Activated CD8-positive, alpha-beta memory T cell treated with anti-CD3 and anti-CD28 coated beads, Interleukin-2, amount 50 U/mL, for 1 hour (primary cell): ENCODE results near the gene VMP1.
"Not testable (repeated sequence)": the region's sequence is repeated elsewhere in the genome, so short reads cannot be mapped to it uniquely, and the experiment has no call there.

Experiments used
- DNase-seq: peaks from one replicate; pipeline ENCODE4 v3.0.0-alpha.2; 2020; ENCODE audit errors: extremely low read depth

The VMP1 gene

GRCh38 chr17:59812139-59812538, 104.7 kb downstream of the VMP1 start:
- no peak for DNase-seq

- DNase-seq, result no peak
Measured at GRCh38 chr17:59814276-59814675, 106.8 kb downstream of the VMP1 start.

GRCh38 chr17:59814685-59815084, 107.2 kb downstream of the VMP1 start:
- no peak for DNase-seq

GRCh38 chr17:59815965-59816364, 108.5 kb downstream of the VMP1 start:
- DNase-seq, result no peak

DNA sequence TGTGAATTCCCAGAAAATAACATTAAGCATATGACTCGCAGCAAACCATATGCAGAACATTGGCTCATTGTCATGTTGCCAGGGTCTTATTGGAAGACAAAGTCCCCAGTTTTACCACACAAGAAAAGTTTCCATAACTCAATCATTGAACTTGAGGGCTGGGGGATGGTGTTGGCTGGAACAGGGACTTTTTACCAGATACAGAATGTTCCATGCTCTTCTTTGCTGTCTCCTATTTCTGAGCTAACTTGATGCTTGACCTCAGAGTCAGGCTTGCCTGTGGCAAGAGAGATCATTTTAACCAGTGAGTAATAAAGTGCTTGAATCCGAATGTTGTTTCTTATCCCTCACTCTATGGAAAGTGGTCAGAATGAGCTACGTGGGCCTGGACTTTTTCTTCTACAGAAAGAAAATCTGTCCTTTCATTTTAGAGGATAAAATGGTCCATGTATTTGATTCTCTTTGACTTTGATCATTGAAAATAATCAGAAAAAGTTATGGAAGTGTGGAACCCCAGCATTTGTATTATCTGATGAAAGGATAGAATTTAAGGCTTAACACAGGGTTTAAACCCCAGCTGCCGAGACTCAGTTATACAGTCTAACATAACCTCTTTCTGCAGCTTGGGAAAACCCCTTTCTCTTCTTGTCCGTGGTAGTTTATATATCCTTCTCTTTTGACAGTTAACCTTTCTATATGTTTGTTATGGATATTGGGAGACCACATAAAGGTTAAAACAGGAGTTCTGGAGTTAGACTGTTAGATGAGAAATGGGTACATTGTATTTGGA, 118.3 kb downstream of the VMP1 start:
- DNase-seq, result no peak

GRCh38 chr17:59826706-59827453, 119.4 kb downstream of the VMP1 start:
- DNase-seq, result no peak

DNA sequence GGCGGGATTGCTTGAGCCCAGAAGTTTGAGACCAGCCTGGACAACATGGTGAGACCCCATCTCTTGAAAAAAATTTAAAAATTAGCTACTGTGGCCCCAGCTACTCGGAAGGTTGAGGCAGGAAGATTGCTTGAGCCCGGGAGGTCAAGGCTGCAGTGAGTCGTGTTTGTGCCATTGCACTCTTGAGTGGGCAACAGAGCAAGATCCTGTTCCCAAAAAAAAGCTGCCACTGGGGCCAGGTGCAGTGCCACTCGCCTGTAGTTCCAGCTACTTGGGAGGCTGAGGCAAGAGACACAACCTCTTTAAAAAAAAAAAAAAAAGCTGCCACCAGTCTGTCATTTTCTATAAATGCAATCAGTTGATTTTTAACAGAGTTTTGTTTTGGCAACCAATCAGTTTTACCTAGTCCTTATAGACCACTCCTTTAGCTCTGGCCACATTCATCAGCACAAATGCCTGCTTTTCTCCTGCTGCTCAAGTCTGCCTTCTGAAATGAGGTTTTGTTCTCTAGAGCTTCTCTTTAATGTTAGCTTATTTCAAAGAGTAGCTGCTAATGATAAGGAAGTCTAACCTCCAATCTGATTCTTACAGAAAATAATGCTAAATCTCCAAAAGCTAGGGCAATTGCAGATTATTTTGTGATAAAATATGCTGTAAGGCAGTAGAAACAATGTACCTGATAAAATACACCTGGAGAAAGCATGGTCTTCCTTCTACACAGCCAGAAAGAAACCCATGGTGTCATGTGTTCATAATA, 120.4 kb downstream of the VMP1 start:
- DNase-seq, result no peak

GRCh38 chr17:59828478-59828760, 121.0 kb downstream of the VMP1 start:
- DNase-seq, result no peak

GRCh38 chr17:59828819-59829216, 121.4 kb downstream of the VMP1 start:
- DNase-seq, result not testable (repeated sequence)

GRCh38 chr17:59829217-59830006, 122.0 kb downstream of the VMP1 start:
- no peak for DNase-seq

DNA sequence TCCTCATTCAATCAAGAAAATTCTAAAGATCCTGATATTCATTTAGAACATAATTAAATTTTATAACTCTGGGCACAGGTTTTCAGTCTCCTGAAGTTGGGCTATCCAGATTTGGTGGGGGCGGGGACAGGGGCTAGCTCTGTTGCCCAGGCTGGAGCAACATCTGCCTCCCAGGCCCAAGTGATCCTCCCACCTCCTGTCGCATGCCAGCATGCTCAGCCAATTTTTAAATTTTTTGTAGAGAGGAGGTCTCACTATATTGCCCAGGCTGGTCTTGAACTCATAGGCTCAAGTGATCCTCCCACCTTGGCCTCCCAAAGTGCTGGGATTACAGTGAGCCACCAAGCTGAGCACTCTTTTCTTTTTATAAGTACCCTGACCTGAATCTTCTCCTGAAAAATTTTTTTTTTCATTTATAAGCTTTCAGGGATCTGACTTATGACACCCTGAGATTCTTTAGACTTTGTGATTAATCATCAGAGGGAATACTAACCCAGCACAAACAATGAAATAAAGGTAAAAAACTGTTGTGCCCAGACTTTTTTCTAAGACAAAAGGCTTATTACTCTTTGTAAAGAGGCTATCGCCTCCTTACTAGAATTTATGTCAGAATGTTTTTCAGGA, 122.7 kb downstream of the VMP1 start:
- no peak for DNase-seq

GRCh38 chr17:59830846-59831486, 123.5 kb downstream of the VMP1 start:
- DNase-seq, result no peak

DNA sequence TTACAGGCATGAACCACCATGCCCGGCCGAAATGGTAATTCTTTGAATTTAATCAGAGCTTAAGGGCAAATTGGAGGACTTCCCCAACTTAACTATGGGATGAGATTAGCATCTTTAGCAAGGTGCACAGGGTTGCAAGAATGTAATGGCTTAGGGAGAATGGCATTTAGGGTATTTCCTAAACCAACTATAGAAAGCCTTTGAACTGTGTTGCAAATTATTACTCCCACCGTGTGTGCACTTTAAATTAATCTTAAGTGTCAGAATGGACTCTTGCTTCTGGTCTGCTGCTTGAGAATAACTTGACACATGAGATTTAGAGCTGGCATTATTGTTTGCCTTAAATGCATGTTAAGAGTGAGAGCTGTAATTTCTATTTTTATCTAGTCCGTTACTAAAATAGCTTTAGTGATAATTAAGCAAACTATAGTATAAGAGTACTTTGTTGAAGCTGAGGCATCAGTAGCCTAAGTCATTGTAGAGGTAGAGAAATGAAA, 125.5 kb downstream of the VMP1 start:
- no peak for DNase-seq

- DNase-seq, result peak; percentile 63
Measured at GRCh38 chr17:59837308-59838051, 130.0 kb downstream of the VMP1 start.

GRCh38 chr17:59838052-59838916, 130.8 kb downstream of the VMP1 start:
- DNase-seq, result no peak

GRCh38 chr17:59839651-59840328, 132.3 kb downstream of the VMP1 start:
- no peak for DNase-seq

DNA sequence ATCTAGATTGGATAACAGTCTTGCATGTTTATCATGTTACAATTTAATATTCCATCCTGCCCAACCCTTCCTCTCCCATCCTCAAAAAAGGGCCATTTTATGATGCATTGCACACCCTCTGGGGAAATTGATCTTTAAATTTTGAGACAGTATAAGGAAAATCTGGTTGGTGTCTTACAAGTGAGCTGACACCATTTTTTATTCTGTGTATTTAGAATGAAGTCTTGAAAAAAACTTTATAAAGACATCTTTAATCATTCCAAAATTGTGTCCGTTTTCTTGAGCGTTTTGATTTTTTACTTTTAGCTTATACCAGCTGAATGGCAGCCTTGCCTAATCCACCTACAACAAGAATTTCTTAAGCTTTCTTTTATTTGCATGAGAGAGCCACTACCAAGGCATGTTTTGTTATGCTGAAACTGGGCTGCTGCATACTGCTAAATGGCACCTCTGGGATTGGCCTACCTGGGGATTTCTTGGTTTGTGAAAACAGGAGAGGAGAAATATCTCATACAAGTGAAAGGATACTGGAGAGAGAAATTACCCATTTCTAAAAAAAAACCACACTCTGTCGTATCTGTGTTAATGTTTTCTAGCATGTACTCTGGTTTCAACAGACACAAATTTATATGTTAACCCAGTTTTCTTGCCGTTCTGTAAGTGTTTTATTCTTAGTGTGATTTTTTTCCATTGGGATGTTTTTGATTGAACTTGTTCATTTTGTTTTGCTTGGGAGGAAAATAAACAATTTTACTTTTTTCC, 133.1 kb downstream of the VMP1 start:
- DNase-seq, result no peak
